HG02571 (cell line): ENCODE measurements around the gene CTR9.
A peak's percentile ranks its signal among the peaks of the same experiment; 100 is the strongest.

Experiments
- ATAC-seq: cut with Tn5 transposase; IDR thresholded peaks from one replicate; pipeline ENCODE4 v1.9.1; 2021; ENCODE audit warnings: mild to moderate bottlenecking, moderate library complexity; ENCODE audit not compliant: unreplicated experiment

Gene CTR9

DNA sequence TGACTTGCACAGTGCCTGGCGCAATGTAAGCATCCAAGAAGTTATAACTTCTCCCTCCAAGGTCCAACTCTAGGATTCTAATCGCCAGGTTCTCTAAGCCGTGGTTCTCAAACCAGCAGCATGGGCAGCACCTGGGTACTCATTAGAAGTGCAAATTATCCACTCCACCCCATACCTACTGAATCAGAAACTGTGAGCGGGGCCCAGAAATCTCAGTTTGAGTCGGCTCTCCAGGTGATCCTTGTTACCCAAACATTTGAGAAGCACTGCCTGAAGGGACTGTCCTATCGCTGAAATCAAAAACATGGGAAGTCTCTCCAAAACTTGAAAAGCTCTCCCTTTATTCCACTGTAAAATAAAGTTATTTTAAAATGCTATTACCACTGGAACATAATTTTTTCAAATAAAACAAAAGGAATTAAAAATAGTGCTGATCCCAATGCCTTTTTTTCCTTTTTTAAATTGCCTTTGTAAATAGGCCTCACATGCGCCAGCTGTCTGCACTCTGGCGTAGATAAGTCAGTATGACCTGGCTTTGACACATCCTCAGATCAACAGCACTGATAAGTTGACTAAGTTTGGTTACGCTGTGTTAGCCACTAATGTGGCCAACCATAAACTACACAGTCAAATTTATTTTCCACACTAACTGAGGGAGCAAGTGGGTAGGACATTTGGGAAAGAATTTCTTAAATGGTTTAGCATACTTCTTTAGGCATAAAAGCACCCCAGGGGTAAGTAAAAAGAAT lies 8.4 kb upstream of the CTR9 start:
- ATAC-seq = no peak

DNA sequence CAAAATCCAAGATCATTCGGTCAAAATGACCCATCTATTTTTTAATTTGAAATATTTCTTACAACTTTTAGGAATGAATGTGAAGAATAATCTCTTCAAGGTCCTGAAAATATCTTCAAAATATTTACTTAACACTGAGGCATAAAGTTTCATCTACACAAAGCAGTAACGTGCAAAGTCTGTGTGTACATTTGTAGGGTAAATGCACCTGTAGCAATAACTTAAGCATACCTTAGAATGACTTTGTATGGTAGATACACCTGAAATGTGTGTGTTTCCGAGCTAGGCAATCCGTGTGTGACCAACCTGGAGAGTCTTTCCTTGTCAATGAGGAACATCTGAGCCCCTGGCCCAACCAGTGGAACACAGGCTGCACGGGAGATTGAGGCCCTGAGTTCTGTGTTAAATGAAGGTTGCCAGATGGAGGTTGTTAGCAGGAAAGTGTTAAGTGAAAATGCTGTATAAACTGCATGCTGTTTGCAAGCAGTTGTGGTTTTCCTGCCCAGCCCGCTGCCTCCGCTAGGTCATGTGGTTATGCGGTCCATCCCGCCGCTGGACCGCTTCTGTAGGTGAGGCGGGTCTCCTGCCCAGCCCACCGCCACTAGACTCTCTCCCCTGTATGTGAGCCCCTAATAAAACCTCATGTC lies 7.6 kb upstream of the CTR9 start:
- ATAC-seq = no peak

DNA sequence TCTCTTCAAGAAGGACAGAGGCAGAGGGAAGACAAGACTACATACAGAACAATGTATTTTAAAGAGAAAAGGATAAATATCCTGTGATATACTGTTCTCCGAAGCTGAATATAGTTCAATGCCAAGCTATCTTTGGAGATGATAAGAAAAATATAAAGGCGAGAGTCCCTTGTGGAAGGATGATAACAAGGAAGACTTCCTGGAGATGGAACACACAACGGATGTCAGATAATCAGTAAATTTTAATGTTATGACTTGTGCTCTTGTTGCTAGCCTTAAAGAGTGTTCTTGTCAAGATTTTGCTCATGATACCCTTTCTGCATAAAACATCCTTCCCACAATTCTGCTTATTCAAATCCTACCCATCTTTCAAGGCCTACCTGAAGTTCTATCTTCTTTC lies 6.8 kb upstream of the CTR9 start:
- ATAC-seq = no peak

DNA sequence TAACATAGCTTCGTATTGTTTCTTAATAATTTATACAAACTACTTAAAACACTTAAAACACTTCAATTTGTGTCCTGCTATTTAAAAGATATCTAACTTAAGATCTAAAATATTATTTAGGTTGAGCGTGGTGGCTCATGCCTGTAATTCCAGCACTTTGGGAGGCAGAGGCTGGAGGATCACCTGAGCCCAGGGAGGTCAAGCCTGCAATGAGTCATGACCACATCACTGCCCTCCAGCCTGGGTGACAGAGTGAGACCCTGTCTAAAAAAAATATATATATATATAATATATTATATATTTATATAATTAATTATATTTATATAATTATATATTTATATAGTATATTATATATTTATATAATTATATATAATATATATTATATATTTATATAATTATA lies 4.2 kb upstream of the CTR9 start:
- ATAC-seq = no peak

DNA sequence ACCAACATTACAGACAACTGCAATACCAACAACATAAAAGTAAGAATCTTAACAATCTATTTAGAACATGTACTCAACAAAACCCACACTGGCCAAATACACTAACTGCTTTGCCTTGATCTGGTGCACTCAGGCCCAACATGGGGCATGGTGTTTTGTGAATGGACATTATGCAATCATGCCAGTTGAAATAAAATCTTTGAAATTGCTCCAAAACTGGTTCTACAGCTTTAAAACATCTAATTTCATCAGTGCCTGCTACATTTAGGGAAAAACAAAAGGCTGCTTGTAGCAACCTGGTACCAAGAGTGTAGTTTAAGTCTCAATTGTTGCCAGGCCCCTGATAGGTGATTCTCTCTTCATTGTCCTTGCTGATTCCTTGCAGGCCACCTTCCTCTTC lies 3.3 kb upstream of the CTR9 start:
- ATAC-seq = no peak

DNA sequence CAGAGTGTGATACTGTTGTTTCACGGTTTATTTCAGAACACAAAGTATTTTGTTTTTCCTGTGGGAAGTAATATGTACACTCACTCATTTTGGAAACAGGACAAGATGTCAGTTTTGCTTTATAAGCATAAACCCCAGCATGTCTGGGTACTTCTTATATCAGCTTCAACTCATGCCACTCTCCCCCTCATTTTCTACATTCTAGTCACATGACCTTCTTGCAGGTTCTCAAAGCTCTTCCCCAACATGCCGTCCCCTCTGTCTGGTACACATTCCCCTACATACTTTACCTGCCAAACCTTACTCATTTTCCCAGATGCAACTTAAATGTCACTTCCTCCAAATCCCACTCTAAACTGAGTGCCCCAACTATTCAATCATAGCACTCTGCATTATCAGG lies 1.6 kb upstream of the CTR9 start:
- no peak for ATAC-seq

DNA sequence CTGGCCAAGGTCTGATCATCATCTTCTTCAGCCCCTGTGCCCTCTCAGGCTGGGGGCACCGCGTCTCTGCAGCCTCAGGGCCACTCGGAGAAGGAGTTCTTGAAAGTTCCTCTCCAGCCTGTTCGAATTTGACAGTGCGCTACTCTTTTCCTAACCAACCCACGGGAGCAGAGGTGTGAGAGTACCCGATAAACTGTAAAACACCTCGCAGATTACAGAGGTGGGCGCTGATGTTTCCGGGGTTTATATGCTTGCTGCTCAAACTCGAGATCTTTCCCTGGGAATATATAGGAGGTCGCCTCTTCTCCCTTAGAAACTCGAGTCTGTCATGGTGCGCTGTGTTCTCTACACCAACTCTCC lies 515 bp downstream of the CTR9 start:
- ATAC-seq = no peak

DNA sequence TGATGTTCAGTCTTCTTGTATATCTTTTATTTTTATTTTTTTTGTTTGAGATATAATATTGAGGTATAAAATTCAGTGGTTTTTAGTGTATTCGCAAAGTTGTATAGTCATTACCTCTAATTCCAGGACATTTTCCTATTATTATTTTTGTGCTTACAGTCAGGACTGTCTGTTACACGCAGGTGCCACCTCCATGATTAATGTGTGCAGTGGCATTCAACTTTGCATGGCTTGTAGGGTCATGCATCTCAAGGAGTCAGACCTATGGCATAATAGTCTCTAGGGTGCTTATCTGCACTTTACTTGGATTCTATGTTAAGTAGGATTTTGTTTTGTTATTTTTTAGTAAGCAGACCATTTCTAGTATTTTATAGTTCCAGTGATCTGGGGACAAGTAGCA lies 1.0 kb downstream of the CTR9 start:
- ATAC-seq = no peak

DNA sequence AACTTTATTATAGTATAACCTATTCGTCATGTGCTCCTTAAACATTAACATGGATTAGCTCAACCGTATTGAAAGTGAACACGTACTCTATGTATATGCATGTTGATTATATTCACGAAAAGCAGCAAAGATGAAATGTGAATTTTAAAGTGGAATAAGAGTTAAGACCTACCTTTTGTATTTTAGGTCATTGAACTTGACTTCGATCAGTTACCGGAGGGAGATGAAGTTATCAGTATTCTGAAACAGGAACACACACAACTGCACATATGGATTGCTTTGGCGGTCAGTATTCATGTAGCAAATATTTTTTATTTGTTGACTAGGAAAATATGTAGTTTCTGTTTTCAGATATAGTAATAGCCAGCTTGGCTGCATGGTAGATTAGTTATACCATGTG lies 1.4 kb downstream of the CTR9 start:
- no peak for ATAC-seq

DNA sequence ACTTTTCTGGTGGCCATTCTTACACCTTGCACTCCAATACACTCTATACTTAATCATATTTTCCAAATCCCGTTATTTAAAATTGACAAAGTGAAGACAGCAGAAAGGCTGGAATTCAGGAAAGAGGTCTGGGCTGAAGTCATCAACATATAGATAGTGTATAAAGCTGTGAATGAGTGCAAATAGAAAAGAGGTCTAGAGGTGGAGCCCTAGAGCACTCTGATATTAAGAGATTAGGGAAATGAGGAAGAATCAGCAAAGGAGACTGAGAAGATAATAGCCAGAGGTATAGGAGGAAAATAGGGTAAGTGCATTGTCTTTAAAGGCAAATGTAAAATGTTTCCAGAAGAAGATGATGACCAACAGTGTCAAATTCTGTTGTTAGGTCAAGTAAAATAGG lies 7.9 kb downstream of the CTR9 start:
- no peak for ATAC-seq

DNA sequence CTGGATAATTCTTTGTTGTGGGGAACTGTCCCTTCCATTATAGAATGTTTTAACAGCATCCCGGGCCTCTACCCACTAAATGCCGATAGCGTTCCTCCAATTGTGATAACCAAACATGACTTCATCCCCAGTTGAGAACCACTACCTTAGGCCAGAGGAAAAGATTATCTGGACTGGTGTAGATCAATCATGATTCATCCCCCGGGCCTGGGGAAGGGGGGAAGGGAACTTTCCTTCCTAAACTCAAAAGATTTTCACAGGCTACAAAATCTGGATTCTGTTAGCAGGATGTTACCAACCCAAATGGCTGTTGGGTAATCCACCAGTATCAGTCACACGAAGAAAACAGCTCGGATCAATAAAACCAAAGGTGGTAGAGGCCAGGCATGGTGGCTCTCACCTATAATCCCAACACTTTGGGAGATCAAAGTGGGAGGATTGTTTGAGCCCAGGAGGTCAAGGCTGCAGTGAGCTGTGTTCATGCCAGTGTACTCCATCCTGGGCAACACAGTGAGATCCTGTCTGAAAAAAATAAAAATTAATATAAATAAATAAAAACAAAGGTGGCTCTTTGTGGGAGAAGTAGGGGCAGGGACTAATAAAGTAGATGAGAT lies 10.1 kb downstream of the CTR9 start:
- ATAC-seq = no peak

DNA sequence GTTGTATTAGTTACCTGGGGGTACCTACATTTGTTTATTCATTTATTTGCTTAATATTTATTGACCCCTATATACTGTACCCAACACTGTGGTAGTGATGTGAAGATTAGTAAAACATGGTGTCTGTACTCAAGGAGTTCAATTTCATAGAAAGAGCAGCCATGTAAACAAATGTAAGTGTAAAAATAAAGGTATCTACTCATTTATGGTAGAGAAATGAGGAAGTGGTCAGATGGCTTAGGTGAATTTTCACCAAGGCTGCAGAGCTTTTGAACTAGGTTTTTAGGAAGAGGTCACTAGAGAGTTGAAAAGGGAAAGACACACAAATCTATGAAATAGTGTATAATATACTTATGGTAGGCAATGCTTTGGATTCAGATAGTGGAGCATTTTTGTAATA lies 11.1 kb downstream of the CTR9 start:
- peak; percentile 81 for ATAC-seq

DNA sequence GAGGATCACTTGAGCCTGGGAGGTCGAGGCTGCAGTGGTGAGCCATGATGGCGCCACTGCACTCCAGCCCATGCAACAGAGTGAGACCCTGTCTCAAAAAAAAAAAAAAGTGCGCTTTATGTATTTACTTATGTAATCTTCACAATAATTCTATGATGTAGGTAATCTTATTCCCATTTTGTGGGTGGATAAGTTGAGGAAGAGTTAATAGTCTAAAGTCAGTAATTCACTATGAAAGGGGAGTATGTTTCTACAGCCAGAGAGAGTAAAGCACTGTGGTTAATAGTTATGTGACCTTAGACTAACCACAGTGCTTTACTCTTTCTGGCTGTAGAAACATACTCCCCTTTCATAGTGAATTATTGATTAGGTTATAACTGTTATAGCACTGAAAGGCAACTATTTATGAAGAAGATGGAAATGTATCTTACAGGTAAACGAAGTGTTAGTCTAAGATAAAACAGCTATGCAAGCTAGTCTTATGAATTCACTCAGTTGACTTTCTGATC lies 11.9 kb downstream of the CTR9 start:
- ATAC-seq = no peak

DNA sequence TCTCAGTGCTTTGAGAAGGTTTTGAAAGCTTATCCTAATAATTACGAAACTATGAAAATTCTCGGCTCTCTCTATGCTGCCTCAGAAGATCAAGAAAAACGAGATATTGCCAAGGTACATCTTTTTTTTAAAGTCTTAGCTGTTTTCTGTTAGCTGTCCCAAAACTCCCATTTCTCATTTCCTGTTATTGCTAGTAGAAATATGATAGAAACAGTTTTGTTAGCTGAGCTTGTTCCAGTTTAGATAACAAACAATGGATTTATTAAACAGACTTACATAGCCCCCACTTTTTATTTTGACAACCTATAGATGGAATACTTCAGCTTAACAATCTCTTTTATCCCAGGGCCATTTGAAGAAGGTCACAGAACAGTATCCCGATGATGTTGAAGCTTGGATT lies 12.7 kb downstream of the CTR9 start:
- no peak for ATAC-seq

DNA sequence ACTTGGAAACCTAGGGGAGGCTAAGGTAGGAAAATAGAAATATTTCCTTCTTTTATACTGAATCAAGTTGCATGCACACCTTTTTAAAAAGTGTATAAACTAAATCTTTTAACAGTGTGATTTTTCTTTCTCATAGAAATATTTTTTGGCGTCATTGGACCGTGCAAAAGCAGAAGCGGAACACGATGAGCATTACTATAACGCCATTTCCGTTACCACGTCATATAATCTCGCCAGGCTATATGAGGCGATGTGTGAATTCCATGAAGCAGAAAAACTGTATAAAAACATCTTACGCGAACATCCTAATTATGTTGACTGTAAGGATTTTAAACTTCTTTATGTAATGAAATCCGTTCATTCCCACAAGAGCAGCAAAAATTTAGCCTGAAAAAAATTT lies 13.4 kb downstream of the CTR9 start:
- ATAC-seq = no peak

DNA sequence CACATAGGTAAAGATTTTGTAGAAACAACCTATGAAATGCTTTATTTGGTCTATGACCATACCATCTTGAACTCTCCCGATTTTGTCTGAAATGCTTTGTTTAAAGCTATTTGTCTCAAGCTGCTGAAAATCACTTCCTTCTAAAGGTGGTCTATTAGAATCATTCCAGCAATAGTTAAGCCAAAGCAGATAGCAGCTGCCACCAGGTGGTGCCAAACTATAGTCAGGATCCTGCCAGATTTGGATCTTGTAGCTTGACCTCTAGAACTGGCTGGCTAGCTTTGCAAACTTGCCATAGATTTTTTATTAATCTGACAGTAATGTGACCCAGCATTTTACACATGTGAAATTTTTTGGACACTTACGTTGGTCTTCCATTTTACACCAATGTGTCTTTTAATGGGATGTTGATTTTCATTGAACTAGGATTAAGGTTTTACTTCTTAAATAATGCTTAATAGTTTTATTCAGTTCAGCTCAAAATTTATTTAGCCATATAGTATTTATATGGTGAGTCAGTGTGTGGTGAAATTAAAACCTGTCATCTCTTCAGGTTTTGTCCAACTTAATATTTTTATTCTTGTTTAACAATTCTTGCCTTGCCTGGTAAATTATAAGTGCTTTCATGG lies 19.7 kb downstream of the CTR9 start:
- no peak for ATAC-seq

DNA sequence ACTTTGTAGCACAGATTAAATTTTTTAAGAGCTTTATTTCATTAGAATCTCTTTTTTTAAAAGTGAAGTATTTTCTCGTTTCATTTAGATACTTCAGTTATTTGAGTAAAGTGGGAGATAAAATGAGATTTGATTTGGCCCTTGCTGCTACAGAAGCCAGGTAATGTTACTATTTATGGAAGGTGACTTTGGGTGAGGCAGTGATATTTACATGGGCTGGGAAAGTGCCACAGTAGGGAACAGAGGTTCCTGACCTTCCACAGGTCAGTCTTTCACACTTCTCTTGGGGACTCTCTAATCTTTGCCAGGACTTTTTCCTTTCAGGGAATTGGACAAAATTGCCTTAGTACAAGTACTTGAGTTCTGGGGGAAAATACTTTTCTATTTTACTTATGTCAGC lies 20.4 kb downstream of the CTR9 start:
- ATAC-seq = no peak

DNA sequence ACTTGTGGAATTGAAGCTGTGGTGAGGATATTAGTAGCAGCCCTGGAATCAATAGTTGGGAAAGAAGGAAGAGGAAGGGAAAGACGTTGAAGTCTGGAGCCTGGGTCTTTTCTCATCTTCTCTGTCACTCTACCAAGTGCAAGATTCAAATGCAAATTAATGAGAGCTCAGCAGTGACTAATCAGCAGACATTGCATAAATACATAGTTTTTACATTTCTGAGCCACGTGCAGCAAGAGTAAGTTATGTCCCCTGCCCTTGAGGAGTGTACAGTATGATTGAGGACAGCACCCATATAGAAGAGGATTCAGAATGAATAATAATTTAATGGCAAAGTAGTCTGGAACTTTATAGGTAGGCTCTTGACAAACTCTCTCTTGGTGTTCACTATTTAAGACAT lies 23.8 kb downstream of the CTR9 start:
- no peak for ATAC-seq

DNA sequence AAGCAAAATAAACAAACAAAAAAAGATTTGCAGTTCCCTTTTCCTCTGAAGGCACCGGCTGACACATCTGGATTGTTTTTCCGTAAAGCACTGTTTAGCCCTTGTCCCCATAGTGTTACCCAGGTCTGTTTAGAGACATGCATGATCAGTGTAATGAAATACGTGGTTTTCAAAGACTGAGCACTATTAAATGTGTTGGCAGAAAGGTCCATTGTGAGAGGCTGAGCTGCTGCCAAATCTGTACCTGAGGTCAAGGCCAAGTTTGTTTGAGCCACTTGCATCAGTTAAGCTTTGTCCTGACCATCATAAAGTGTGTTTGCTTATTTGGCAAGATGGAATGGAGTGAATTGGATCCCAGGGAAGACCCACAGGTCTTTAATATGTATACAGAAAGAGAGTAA lies 26.3 kb downstream of the CTR9 start:
- no peak for ATAC-seq

DNA sequence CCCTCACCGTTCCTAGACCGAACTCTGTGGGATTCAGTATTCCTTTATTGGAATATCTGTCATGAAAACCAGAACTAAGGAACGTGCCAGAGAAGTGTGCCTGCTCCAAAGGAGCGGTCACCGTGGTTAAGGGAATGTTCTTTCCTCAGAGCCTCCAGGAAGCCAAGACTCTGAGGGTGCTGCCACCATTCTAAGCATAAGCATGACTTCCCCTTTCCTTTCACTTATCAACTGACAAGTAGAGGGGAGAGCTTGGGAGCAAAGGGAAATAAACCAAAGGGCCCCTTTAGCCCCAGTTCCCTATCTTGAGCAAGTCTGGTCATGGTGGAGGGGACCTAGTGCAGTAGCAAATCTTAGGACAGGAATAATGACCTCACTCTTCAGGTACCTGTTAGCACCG lies 26.8 kb downstream of the CTR9 start:
- no peak for ATAC-seq

DNA sequence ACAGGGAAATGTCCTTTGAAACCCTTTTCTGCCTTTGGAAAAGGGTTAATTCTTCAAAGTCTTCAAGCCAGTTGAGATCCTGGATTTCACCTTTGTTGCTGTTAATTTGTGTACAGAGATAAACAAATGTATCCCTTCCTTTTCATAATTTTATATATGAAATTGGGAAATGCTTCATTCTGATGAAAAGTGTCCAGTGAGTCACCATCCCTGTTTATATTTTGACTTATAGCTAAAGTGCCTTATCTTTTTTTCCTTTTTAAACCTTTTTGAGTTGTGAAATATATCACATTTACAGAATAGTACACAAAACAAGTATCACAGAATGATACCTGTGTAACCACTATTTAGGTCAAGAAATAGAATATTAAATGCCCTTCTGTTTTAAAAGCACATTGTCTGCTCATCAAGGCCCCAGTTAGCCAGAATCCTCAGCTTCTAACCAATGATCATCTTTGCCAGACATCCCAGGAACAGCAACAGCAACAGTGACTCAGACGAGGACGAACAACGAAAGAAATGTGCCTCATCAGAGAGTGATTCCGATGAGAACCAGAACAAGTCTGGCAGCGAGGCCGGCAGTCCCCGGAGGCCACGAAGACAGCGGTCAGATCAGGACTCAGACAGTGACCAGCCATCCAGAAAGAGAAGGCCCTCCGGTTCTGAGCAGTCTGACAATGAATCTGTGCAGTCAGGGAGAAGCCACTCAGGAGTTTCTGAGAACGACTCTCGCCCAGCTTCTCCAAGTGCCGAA lies 27.3 kb downstream of the CTR9 start:
- ATAC-seq = no peak
